ENCODE results near the gene PHPT1. TPM values are rescaled to one million over a fixed set of nuclear protein-coding genes. Genes with fewer than 3 reads are reported as not detected.

PHPT1 gene
- total RNA-seq, 4 donors from 2014 or later = 98.8 to 204 (median 152) TPM

- no peak overlapping the region for H3K4me3 ChIP-seq
- TF ChIP-seq POLR2A (IDR thresholded peaks at IDR 0.05) (no peak), CTCF (IDR thresholded peaks at IDR 0.05 in 4 of 5, conservative IDR thresholded peaks at IDR 0.05 in 1 of 5) (no peak)
- DNase-seq (no peak), ATAC-seq (no peak)
- peaks cover 27% of the 10 kb centered on the region in 2 donors for H3K4me1 ChIP-seq
- no peaks in the 10 kb centered on the region for H3K36me3 ChIP-seq
- in situ Hi-C loops (cut with MboI; ENCODE audit: low sequenced_read_pairs in 4 of 4) = no loop called here
- peaks cover 27 to 37% (median 30%) of the 10 kb centered on the region in 3 donors for H3K27me3 ChIP-seq
- intact Hi-C loops (cut with DNase I; ENCODE audit: low total_unique reads) = no loop called here
- no peak overlapping the region for H3K27ac ChIP-seq
- H3K9me3 ChIP-seq = no peaks in the 10 kb centered on the region
These were observed 45.4 kb upstream of the PHPT1 start for GRCh38 chr9:136803551-136804508.

GRCh38 chr9:136804509-136805206, 44.6 kb upstream of the PHPT1 start:
- in situ Hi-C loops (cut with MboI; ENCODE audit: low sequenced_read_pairs in 4 of 4) = no loop called here
- DNase-seq (no peak), ATAC-seq (no peak)
- peaks cover 30 to 32% of the 10 kb centered on the region in 2 donors for H3K4me1 ChIP-seq
- TF ChIP-seq CTCF (IDR thresholded peaks at IDR 0.05 in 4 of 5, conservative IDR thresholded peaks at IDR 0.05 in 1 of 5) (no peak), POLR2A (IDR thresholded peaks at IDR 0.05) (no peak)
- no peaks in the 10 kb centered on the region for H3K36me3 ChIP-seq
- no peak overlapping the region for H3K4me3 ChIP-seq
- intact Hi-C loops (cut with DNase I; ENCODE audit: low total_unique reads) = no loop called here
- no peaks in the 10 kb centered on the region for H3K9me3 ChIP-seq
- H3K27ac ChIP-seq = no peak overlapping the region
- peaks cover 19 to 28% (median 22%) of the 10 kb centered on the region in 3 donors for H3K27me3 ChIP-seq

GRCh38 chr9:136805207-136805740, 43.9 kb upstream of the PHPT1 start:
- TF ChIP-seq CTCF (IDR thresholded peaks at IDR 0.05 in 4 of 5, conservative IDR thresholded peaks at IDR 0.05 in 1 of 5) (no peak), POLR2A (IDR thresholded peaks at IDR 0.05) (no peak)
- no peak overlapping the region for H3K27ac ChIP-seq
- peaks cover 12 to 22% (median 18%) of the 10 kb centered on the region in 3 donors for H3K27me3 ChIP-seq
- H3K9me3 ChIP-seq = no peaks in the 10 kb centered on the region
- intact Hi-C loops (cut with DNase I; ENCODE audit: low total_unique reads) = no loop called here
- DNase-seq (no peak), ATAC-seq (no peak)
- H3K4me1 ChIP-seq = peaks cover 32% of the 10 kb centered on the region in 2 donors
- no peaks in the 10 kb centered on the region for H3K36me3 ChIP-seq
- in situ Hi-C loops (cut with MboI; ENCODE audit: low sequenced_read_pairs in 4 of 4) = no loop called here
- H3K4me3 ChIP-seq = no peak overlapping the region

GRCh38 chr9:136806067-136806466, 43.1 kb upstream of the PHPT1 start:
- H3K36me3 ChIP-seq = no peaks in the 10 kb centered on the region
- in situ Hi-C loops (cut with MboI; ENCODE audit: low sequenced_read_pairs in 4 of 4) (no loop called here), intact Hi-C loops (cut with DNase I; ENCODE audit: low total_unique reads) (loop anchor here (2.0 kb wide), 1 partner anchor 43 kb away; the partner anchor contains the start of gene PHPT1)
- no peak overlapping the region for H3K4me3 ChIP-seq
- TF ChIP-seq CTCF (IDR thresholded peaks at IDR 0.05 in 4 of 5, conservative IDR thresholded peaks at IDR 0.05 in 1 of 5) (no peak), POLR2A (IDR thresholded peaks at IDR 0.05) (no peak)
- H3K9me3 ChIP-seq = no peaks in the 10 kb centered on the region
- H3K4me1 ChIP-seq = peaks cover 31 to 35% of the 10 kb centered on the region in 2 donors
- ATAC-seq = no peak
- no peak overlapping the region for H3K27ac ChIP-seq
- no peak for DNase-seq
- peaks cover 6 to 14% (median 11%) of the 10 kb centered on the region in 3 donors for H3K27me3 ChIP-seq

All from gastrocnemius medialis (tissue), 4 donors.